ENCODE measurements around the gene TAAR6. TPM values are rescaled to one million over a fixed set of nuclear protein-coding genes. Genes with fewer than 3 reads are reported as not detected.
"Not testable (repeated sequence)": the region's sequence is repeated elsewhere in the genome, so short reads cannot be mapped to it uniquely, and the experiment has no call there.

Gene TAAR6
- total RNA-seq, 1 experiment from 2014 or later, result not detected

DNA sequence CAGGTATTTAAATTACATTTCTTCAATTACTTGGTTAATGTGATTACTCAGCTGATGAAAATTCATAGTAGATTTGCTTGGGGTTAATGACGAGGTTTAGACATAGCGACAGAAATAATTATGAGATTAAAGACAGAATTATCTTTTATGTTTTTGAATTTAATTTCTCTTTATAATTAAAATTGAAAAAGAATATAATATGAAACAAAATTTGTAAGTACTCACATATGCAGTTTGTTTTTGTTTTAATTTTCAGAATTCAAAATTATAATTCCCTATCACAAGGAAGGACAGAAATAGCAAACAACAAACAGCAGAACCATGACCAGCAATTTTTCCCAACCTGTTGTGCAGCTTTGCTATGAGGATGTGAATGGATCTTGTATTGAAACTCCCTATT lies 17.8 kb upstream of the TAAR6 start, which contains the start of gene TAAR8:
TSS of gene TAAR8 (plus strand) at position 301 of the 400 bp plus-strand sequence. CDS start at position 322, 21 bp downstream.
- no peaks in the 10 kb centered on the region for H3K36me3 ChIP-seq (ENCODE audit: insufficient read depth, low read length, poor library complexity, severe bottlenecking)
- no TSS peak for BruUV-seq (replicated peaks)
- no peak within 1 kb of the TSS for H3K27ac ChIP-seq (ENCODE audit: low read depth, low read length, poor library complexity, severe bottlenecking)
- H3K9me3 ChIP-seq (ENCODE audit: low read depth, low read length, poor library complexity, severe bottlenecking), result no peaks in the 10 kb centered on the region
- H3K27me3 ChIP-seq (replicated peaks; ENCODE audit: insufficient read depth, low read depth, low read length, poor library complexity), result peaks cover 82% of the 10 kb centered on the region
- H3K4me1 ChIP-seq (ENCODE audit: insufficient read depth, low read length, poor library complexity, severe bottlenecking), result no peaks in the 10 kb centered on the region
- no peak within 1 kb of the TSS for H3K4me3 ChIP-seq (ENCODE audit: low read depth, low read length, poor library complexity, severe bottlenecking)
- TF ChIP-seq, protein P1, sequence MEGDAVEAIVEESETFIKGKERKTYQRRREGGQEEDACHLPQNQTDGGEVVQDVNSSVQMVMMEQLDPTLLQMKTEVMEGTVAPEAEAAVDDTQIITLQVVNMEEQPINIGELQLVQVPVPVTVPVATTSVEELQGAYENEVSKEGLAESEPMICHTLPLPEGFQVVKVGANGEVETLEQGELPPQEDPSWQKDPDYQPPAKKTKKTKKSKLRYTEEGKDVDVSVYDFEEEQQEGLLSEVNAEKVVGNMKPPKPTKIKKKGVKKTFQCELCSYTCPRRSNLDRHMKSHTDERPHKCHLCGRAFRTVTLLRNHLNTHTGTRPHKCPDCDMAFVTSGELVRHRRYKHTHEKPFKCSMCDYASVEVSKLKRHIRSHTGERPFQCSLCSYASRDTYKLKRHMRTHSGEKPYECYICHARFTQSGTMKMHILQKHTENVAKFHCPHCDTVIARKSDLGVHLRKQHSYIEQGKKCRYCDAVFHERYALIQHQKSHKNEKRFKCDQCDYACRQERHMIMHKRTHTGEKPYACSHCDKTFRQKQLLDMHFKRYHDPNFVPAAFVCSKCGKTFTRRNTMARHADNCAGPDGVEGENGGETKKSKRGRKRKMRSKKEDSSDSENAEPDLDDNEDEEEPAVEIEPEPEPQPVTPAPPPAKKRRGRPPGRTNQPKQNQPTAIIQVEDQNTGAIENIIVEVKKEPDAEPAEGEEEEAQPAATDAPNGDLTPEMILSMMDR (conservative IDR thresholded peaks at IDR 0.05; ENCODE audit: low read depth, low read length), result no peak
- no peak for TF ChIP-seq EZH2 (IDR thresholded peaks at IDR 0.05; ENCODE audit: borderline replicate concordance, low read depth, low read length, poor library complexity, severe bottlenecking)
- CTCF ChIA-PET, result no interaction called here
- no peak for DNase-seq (ENCODE audit: low spot score)
- POLR2A ChIA-PET (ENCODE audit: low non-redundant PET), result no interaction called here
- intact Hi-C loops (cut with micrococcal nuclease; ENCODE audit: unreplicated experiment), result no loop called here

DNA sequence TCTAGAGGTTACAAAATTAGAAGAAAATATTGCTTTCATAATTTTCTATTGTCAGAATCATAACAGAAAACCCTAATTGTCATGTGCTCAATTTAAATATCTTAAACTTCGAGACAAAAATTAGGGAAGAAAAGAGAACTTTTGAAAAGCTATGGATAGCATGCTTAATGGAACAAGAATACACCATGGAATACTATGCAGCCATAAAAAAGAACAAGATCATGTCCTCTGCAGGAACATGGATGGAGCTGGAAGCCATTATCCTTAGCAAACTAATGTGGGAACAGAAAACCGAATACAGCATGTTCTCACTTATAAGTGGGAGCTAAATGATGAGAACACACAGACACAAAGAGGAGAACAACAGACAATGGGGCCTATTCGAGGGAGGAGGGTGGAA lies 10.0 kb upstream of the TAAR6 start:
- H3K4me3 ChIP-seq (ENCODE audit: low read depth, low read length, poor library complexity, severe bottlenecking); H3K4me1 ChIP-seq (ENCODE audit: insufficient read depth, low read length, poor library complexity, severe bottlenecking); CTCF ChIA-PET; H3K9me3 ChIP-seq (ENCODE audit: low read depth, low read length, poor library complexity, severe bottlenecking); BruUV-seq (replicated peaks); DNase-seq (ENCODE audit: low spot score); POLR2A ChIA-PET (ENCODE audit: low non-redundant PET); intact Hi-C loops (cut with micrococcal nuclease; ENCODE audit: unreplicated experiment); H3K27ac ChIP-seq (ENCODE audit: low read depth, low read length, poor library complexity, severe bottlenecking); H3K36me3 ChIP-seq (ENCODE audit: insufficient read depth, low read length, poor library complexity, severe bottlenecking): not testable (repeated sequence)
- peaks cover 68% of the 10 kb centered on the region for H3K27me3 ChIP-seq (replicated peaks; ENCODE audit: insufficient read depth, low read depth, low read length, poor library complexity)

DNA sequence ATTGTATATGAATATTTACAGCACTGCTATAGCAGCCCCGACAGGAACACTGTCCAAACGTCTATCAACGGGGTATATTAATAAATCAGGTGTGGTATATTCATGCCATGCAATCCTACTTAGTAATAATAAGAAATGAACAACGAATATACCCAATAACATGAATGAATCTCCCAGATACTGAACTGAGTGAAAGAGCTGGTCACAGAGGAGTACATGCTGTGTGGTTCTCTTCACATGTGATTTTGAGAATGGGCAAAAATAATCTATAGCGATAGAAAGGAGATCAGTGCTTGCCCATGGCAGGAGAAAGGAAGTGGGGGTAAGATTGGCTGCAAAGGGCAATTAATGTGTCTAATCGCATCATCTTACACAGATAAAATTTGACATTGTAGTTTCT lies 3.7 kb upstream of the TAAR6 start:
- Histone ChIP-seq H3K9me3 (ENCODE audit: low read depth, low read length, poor library complexity, severe bottlenecking) (no peaks in the 10 kb centered on the region), H3K36me3 (ENCODE audit: insufficient read depth, low read length, poor library complexity, severe bottlenecking) (no peaks in the 10 kb centered on the region), H3K27ac (ENCODE audit: low read depth, low read length, poor library complexity, severe bottlenecking) (no peak overlapping the region), H3K27me3 (replicated peaks; ENCODE audit: insufficient read depth, low read depth, low read length, poor library complexity) (peaks cover 83% of the 10 kb centered on the region), H3K4me3 (ENCODE audit: low read depth, low read length, poor library complexity, severe bottlenecking) (no peak overlapping the region), H3K4me1 (ENCODE audit: insufficient read depth, low read length, poor library complexity, severe bottlenecking) (no peaks in the 10 kb centered on the region)
- ChIA-PET POLR2A (ENCODE audit: low non-redundant PET) (no interaction called here), CTCF (no interaction called here)
- TF ChIP-seq, protein P1 (conservative IDR thresholded peaks at IDR 0.05; ENCODE audit: low read depth, low read length), result no peak
- no peak for TF ChIP-seq EZH2 (IDR thresholded peaks at IDR 0.05; ENCODE audit: borderline replicate concordance, low read depth, low read length, poor library complexity, severe bottlenecking)
- intact Hi-C loops (cut with micrococcal nuclease; ENCODE audit: unreplicated experiment), result no loop called here
- BruUV-seq (replicated peaks), result no TSS peak
- no peak for DNase-seq (ENCODE audit: low spot score)

DNA sequence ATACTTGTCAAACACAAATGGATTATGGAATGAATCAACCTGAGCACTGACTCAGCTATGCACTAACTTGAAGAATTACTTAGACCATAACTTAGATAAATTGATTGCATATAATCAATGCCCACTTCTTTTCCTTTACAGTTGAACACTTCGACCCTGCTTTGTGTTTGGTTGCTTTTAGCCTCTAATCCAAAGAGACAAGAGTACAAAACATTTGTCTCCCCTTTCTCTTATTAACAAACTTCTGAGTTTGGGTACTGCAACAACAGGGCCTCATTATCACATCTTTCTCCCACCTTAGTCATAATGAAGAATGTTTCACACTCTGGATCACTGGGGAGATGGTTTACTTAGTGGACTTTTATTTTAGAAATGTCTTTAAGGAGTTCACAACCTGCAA lies 2.6 kb upstream of the TAAR6 start:
- TF ChIP-seq, protein P1 (conservative IDR thresholded peaks at IDR 0.05; ENCODE audit: low read depth, low read length), result no peak
- TF ChIP-seq EZH2 (IDR thresholded peaks at IDR 0.05; ENCODE audit: borderline replicate concordance, low read depth, low read length, poor library complexity, severe bottlenecking), result no peak
- ChIA-PET POLR2A (ENCODE audit: low non-redundant PET) (interaction anchor here (0.6 kb wide), 1 partner anchor 255 kb away, joined by 3 read pairs; no protein-coding TSS in a partner anchor), CTCF (no interaction called here)
- no peaks in the 10 kb centered on the region for H3K36me3 ChIP-seq (ENCODE audit: insufficient read depth, low read length, poor library complexity, severe bottlenecking)
- H3K27me3 ChIP-seq (replicated peaks; ENCODE audit: insufficient read depth, low read depth, low read length, poor library complexity), result peaks cover 83% of the 10 kb centered on the region
- no peak overlapping the region for H3K27ac ChIP-seq (ENCODE audit: low read depth, low read length, poor library complexity, severe bottlenecking)
- intact Hi-C loops (cut with micrococcal nuclease; ENCODE audit: unreplicated experiment), result no loop called here
- H3K9me3 ChIP-seq (ENCODE audit: low read depth, low read length, poor library complexity, severe bottlenecking), result no peaks in the 10 kb centered on the region
- no peak for DNase-seq (ENCODE audit: low spot score)
- no peaks in the 10 kb centered on the region for H3K4me1 ChIP-seq (ENCODE audit: insufficient read depth, low read length, poor library complexity, severe bottlenecking)
- no peak overlapping the region for H3K4me3 ChIP-seq (ENCODE audit: low read depth, low read length, poor library complexity, severe bottlenecking)
- BruUV-seq (replicated peaks), result no TSS peak

Data from A673 (cell line).